Hepatocyte (in vitro differentiated cells): ENCODE measurements around the gene NR5A1.

Experiments
- CTCF ChIP-seq: fragments of 200-600 bp; sonication (generic); IDR thresholded peaks from 2 replicates; pipeline ENCODE4 v1.5.1; 2016; ENCODE audit warnings: antibody characterized with exemption, mild to moderate bottlenecking; ENCODE audit not compliant: poor library complexity
- EZH2phosphoT487 ChIP-seq: fragments of 200-600 bp; sonication (generic); IDR thresholded peaks from one replicate; pipeline ENCODE4 v1.6.1; 2018; ENCODE audit warnings: antibody characterized with exemption, mild to moderate bottlenecking, low read depth, moderate library complexity; ENCODE audit not compliant: unreplicated experiment, severe bottlenecking

GRCh38 chr9:124469011-124469832 lies 38.0 kb downstream of the NR5A1 start:
- TF ChIP-seq EZH2phosphoT487 (no peak), CTCF (no peak)
